ENCODE measurements around the gene PREX1.

GRCh38 chr20:48877304-48877703 is 49.5 kb upstream of the PREX1 start:
- TF ChIP-seq CTCF (IDR thresholded peaks at IDR 0.05) (no peak), POLR2A (IDR thresholded peaks at IDR 0.05) (no peak)
